Epithelial cell of esophagus (primary cell): ENCODE data around the gene MRM1.

Source experiments
- DNase-seq: peaks from one replicate; pipeline ENCODE4 v3.0.0; 2010; ENCODE audit warnings: low read depth
- H3K4me3 ChIP-seq: 2 replicates; pipeline ENCODE4 v1.5.1; 2011; ENCODE audit warnings: mild to moderate bottlenecking, low read length, control low read depth
- TF ChIP-seq, protein P1 (sequence below): IDR thresholded peaks from 2 replicates; pipeline ENCODE4 v1.5.1; 2011; ENCODE audit warnings: low read depth, mild to moderate bottlenecking, low read length, control low read depth, inconsistent platforms; ENCODE audit not compliant: insufficient read depth; ENCODE audit errors: missing control alignments

MRM1 gene

GRCh38 chr17:36643086-36643685 is 41.8 kb downstream of the MRM1 start:
- no peak overlapping the region for H3K4me3 ChIP-seq
- no peak for DNase-seq
- TF ChIP-seq, protein P1, sequence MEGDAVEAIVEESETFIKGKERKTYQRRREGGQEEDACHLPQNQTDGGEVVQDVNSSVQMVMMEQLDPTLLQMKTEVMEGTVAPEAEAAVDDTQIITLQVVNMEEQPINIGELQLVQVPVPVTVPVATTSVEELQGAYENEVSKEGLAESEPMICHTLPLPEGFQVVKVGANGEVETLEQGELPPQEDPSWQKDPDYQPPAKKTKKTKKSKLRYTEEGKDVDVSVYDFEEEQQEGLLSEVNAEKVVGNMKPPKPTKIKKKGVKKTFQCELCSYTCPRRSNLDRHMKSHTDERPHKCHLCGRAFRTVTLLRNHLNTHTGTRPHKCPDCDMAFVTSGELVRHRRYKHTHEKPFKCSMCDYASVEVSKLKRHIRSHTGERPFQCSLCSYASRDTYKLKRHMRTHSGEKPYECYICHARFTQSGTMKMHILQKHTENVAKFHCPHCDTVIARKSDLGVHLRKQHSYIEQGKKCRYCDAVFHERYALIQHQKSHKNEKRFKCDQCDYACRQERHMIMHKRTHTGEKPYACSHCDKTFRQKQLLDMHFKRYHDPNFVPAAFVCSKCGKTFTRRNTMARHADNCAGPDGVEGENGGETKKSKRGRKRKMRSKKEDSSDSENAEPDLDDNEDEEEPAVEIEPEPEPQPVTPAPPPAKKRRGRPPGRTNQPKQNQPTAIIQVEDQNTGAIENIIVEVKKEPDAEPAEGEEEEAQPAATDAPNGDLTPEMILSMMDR = no peak

DNA sequence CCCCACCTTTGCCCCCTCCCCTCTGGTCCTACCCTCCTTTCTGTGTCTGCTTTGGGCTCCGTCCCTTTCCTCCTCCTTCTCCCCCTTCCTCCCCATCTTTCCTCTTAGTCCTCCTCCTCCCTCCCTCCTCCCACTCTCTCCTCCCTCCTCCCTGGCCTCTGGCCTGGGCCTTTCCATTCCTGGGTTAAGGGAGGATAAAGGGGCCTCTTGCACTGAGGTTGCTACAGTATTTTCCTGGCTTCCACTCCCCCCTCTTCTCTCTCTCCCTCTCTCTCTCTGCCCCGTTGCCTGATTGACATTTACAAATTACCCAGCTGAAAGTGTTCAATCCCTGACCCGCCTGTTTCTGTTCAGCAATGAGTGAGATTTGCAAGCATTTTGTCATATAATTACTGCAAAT is 44.0 kb downstream of the MRM1 start:
- no peak overlapping the region for H3K4me3 ChIP-seq
- DNase-seq = no peak
- TF ChIP-seq, protein P1 = no peak

DNA sequence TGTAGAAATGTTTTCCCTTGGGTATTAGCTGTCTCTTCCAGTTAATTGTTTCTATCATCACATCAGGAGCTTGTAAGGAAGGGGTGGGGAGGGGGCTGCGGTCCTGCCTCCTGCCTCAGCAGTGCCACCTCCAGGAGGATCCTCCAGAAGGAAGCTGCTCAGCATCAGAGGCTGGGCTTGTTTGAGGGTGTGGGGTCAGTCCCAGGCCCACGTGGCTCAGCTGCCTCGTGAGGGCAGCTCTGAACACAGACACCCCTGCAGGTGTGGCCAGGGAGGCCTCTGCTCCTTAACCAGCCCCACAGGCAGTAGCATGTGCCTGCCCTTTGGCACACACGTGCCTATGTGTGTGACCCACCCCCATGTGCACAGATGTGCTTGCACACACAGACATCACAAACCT is 46.3 kb downstream of the MRM1 start:
- TF ChIP-seq, protein P1 = no peak
- DNase-seq = no peak

DNA sequence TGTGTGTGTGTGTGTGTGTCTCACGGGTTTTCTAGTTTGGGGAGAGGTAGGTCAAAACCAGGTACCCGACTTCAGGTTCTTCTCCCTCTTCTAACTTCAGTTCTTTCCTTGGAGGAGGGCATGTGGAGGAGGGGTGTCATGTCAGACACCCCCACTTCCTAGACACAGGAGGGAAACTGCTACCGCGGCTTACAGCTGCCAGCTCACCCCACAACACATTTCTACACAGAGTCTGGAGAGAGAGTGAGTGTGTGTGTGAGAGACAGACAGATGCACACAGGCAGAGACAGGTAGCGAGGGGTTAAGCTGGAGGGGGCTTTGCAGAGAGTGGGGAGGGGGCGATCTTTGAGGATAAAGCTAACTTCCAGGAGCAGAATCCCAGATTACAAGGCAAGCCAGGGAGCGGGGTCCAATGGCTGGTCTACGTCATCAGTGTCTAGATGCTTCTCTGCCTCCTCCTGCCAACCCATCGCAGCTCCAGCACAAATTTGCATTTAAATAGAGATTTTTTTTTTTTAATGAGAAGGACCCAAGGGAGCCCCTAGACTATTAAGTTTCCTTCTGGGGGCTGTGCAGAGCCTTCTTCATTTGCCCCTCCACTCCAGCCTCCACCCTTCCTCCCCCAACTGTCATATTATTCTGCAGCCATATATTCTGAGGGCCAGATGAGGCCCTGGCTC is 48.9 kb downstream of the MRM1 start:
- TF ChIP-seq, protein P1 = no peak
- DNase-seq = no peak
- H3K4me3 ChIP-seq = no peak overlapping the region

More for the DNA sequence above, 46.3 kb downstream of the MRM1 start:
- no peak overlapping the region for H3K4me3 ChIP-seq

DNA sequence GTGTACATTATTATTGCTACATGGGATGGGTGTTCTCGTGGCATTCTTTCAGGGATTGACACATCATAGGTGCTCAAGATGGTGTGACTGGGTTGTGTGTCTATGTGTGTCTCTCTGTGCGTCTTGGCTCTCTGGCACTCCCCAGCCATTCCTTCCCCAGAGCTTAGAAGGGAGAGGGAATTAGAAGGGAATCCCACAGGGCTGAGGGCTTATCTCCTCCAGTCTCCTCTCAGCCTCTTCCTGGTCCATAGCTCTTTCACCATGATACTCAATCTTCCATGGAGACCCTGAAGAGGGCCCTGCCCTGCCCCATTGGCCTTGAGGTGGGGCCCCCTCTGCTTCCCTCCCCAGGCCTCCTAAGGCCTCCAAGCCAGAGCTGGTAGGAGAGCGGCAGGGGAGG is 52.0 kb downstream of the MRM1 start:
- DNase-seq = no peak
- TF ChIP-seq, protein P1 = no peak
- H3K4me3 ChIP-seq = no peak overlapping the region

GRCh38 chr17:36653856-36654255 is 52.5 kb downstream of the MRM1 start:
- DNase-seq = no peak
- H3K4me3 ChIP-seq = no peak overlapping the region
- TF ChIP-seq, protein P1 = no peak

- TF ChIP-seq, protein P1 = no peak
- DNase-seq = no peak
- no peak overlapping the region for H3K4me3 ChIP-seq
These were observed 54.3 kb downstream of the MRM1 start for GRCh38 chr17:36655726-36656125.
